ENCODE results near the gene PIGZ.

- no peak for TF ChIP-seq POLR2A (IDR thresholded peaks at IDR 0.05)
- TF ChIP-seq, protein P1, sequence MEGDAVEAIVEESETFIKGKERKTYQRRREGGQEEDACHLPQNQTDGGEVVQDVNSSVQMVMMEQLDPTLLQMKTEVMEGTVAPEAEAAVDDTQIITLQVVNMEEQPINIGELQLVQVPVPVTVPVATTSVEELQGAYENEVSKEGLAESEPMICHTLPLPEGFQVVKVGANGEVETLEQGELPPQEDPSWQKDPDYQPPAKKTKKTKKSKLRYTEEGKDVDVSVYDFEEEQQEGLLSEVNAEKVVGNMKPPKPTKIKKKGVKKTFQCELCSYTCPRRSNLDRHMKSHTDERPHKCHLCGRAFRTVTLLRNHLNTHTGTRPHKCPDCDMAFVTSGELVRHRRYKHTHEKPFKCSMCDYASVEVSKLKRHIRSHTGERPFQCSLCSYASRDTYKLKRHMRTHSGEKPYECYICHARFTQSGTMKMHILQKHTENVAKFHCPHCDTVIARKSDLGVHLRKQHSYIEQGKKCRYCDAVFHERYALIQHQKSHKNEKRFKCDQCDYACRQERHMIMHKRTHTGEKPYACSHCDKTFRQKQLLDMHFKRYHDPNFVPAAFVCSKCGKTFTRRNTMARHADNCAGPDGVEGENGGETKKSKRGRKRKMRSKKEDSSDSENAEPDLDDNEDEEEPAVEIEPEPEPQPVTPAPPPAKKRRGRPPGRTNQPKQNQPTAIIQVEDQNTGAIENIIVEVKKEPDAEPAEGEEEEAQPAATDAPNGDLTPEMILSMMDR (IDR thresholded peaks at IDR 0.05) = no peak
Measured at GRCh38 chr3:196967412-196968232, 1.0 kb downstream of the PIGZ start.

Measured in lower leg skin (tissue), 3 donors.